DND-41 (cell line): ENCODE measurements around the gene ZNF878.

Experiments used
- EZH2 ChIP-seq: IDR thresholded peaks from 3 replicates; pipeline ENCODE4 v1.6.1; 2012; ENCODE audit warnings: borderline replicate concordance, low read depth, mild to moderate bottlenecking, moderate library complexity, low read length, inconsistent platforms; ENCODE audit not compliant: severe bottlenecking
- TF ChIP-seq, protein P1 (sequence below): IDR thresholded peaks from 2 replicates; pipeline ENCODE4 v1.5.1; 2012; ENCODE audit warnings: borderline replicate concordance, low read length, moderate library complexity, mild to moderate bottlenecking; ENCODE audit not compliant: poor library complexity, severe bottlenecking; ENCODE audit errors: extremely low read depth

GRCh38 chr19:12015015-12015752 is 37.6 kb downstream of the ZNF878 start:
- TF ChIP-seq, protein P1, sequence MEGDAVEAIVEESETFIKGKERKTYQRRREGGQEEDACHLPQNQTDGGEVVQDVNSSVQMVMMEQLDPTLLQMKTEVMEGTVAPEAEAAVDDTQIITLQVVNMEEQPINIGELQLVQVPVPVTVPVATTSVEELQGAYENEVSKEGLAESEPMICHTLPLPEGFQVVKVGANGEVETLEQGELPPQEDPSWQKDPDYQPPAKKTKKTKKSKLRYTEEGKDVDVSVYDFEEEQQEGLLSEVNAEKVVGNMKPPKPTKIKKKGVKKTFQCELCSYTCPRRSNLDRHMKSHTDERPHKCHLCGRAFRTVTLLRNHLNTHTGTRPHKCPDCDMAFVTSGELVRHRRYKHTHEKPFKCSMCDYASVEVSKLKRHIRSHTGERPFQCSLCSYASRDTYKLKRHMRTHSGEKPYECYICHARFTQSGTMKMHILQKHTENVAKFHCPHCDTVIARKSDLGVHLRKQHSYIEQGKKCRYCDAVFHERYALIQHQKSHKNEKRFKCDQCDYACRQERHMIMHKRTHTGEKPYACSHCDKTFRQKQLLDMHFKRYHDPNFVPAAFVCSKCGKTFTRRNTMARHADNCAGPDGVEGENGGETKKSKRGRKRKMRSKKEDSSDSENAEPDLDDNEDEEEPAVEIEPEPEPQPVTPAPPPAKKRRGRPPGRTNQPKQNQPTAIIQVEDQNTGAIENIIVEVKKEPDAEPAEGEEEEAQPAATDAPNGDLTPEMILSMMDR = no peak
- TF ChIP-seq EZH2 = no peak
